Heart left ventricle (tissue), 16 donors: ENCODE data around the gene ANKRD16. TPM values are rescaled to one million over a fixed set of nuclear protein-coding genes. Genes with fewer than 3 reads are reported as not detected.

Experiments used
- ATAC-seq, 4 donors: fragments of 200-7000 bp; cut with Tn5 transposase; one replicate each; pipeline ENCODE4 v1.9.1; 2020 to 2022; ENCODE audit warnings: moderate library complexity in 4 of 4, mild to moderate bottlenecking in 3 of 4, moderate number of reproducible peaks in 1 of 4
- DNase-seq, 5 donors: peaks; one replicate each; pipeline ENCODE4 v3.0.0-alpha.2; 2020
- H3K27ac ChIP-seq, 12 donors: fragments of 200-600 bp; sonication (generic) in 4 of 12; one replicate each; pipeline versions ENCODE4 v1.5.0 to v1.8.0; 2016 to 2022; ENCODE audit warnings: mild to moderate bottlenecking in 2 of 12
- H3K27me3 ChIP-seq, 9 donors: fragments of 200-600 bp; sonication (generic) in 2 of 9; one replicate each; pipeline versions ENCODE4 v1.5.1 to v1.8.0; 2016 to 2022; ENCODE audit warnings: mild to moderate bottlenecking in 3 of 9
- H3K36me3 ChIP-seq, 9 donors: fragments of 200-600 bp; sonication (generic) in 2 of 9; one replicate each; pipeline versions ENCODE4 v1.5.0 to v1.8.0; 2018 to 2022; ENCODE audit warnings: mild to moderate bottlenecking in 2 of 9
- H3K4me1 ChIP-seq, 12 donors: fragments of 200-600 bp; sonication (generic) in 4 of 12; one replicate each; pipeline versions ENCODE4 v1.5.0 to v1.8.0; 2016 to 2022; ENCODE audit warnings: mild to moderate bottlenecking in 3 of 12
- H3K4me3 ChIP-seq, 12 donors: fragments of 200-600 bp; sonication (generic) in 4 of 12; one replicate each; pipeline versions ENCODE4 v1.5.0 to v1.8.0; 2017 to 2022; ENCODE audit warnings: mild to moderate bottlenecking in 9 of 12, moderate library complexity in 4 of 12
- H3K9me3 ChIP-seq, 12 donors: fragments of 200-600 bp; sonication (generic) in 4 of 12; one replicate each; pipeline versions ENCODE4 v1.5.0 to v1.8.0; 2016 to 2022; ENCODE audit warnings: mild to moderate bottlenecking in 1 of 12
- POLR2A ChIP-seq, 2 donors: fragments of 450-650 bp; IDR thresholded peaks; one replicate each; pipeline ENCODE4 v1.6.1; 2017; ENCODE audit warnings: antibody characterized with exemption in 2 of 2, mild to moderate bottlenecking in 2 of 2, moderate library complexity in 2 of 2
- WGBS, 4 donors: extraction: QIAGEN DNeasy Blood & Tissue Kit in 2 of 4; methylation state at CpG; one replicate each; pipeline versions ENCODE4 v1.1.5 to v1.1.7; 2013 to 2018; 5-methylcytosine and 5-hydroxymethylcytosine counted together
- intact Hi-C, 10 donors: fragments of 100-400 bp; cut with DNase I; formaldehyde crosslinking; loops; one replicate each; pipeline versions ENCODE4 v1.11.1 to v1.14.2; 2022
- polyA plus RNA-seq, 2 donors: library from polyadenylated mRNA; stranded (reverse); fragments of 200-250 nt; gene quantifications; one replicate each; pipeline ENCODE4 v1.2.3, GENCODE V29; 2013
- total RNA-seq, 9 donors: library from RNA; depleted of rRNA in 2 of 9; stranded (reverse); fragments of >200 nt in 2 of 9; fragmentation: NEBNext Ultra II Directional in 3 of 9; extraction: Animal tissue kit (Norgen Biotek cat#: 25700) in 3 of 9; gene quantifications; one replicate each; pipeline versions ENCODE4 v1.1.0 to v1.2.4, GENCODE V29; 2016 to 2023
- TF ChIP-seq, protein P1 (sequence below), 12 donors: fragments of 200-600 bp; sonication (generic) in 4 of 12; IDR thresholded peaks; one replicate each; pipeline versions ENCODE4 v1.5.0 to v1.8.0; 2018 to 2022; ENCODE audit warnings: antibody characterized with exemption in 12 of 12, mild to moderate bottlenecking in 5 of 12
- donor health status: ischemic (EF 13 %, LVEDD 7.1; RV severe dilation, severe dysfunction).
- donor health status: healthy with polysubstance abuse.
- donor health status: DM: no; HTN: yes; CAD: no.
- donor health status: DM: no; HTN: no; CAD: no.
- donor health status: ischemic (EF 25% LVEDD 6.9; RV normal size, moderate dysfunction).
- donor health status: ischemic (EF 25% LVEDD 5.7; RV mildly dilated, moderate dysfunction).
- donor health status: healthy.
- donor health status: DM: yes; HTN: yes; CAD: no.
- donor health status: ischemic (EF 35%, LVEDD 5.7; RV mildly dilated, moderate dysfunction).
- donor health status: nonischemic (EF 11% LVEDD 7.7; RV severe dilation, severe dysfunction).
- donor health status: DM: yes; HTN: yes; CAD: no.
- donor health status: PGD.
- donor health status: ischemic (EF 29% LVEDD 5.4; RV normal size, mild dysfunction).
- donor health status: nonischemic (EF 23%, LVEDD 6.1; RV moderate dilation, normal function).

ANKRD16 gene
- total and polyA plus RNA-seq, 11 donors: 1.7 to 5.0 (median 2.7) TPM

DNA sequence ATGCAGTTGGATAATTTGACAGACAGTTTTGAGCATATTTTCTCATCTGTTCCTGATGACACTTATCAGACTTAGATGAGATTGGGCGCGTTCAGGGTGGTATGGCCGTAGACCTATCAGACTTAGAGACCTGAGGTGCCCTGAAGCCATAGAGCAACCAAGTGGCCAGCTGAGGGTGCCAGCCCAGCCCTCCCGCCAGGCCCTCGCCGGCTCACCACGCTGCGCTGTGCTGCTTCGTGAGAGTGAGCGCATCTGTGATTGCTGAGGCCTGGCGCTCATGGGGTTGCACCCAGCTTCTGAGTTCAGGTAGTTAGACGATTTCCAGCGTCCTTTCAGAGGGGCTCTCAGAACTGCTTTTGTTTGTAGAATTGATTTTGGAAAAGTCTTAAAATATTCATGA lies 10.6 kb upstream of the ANKRD16 start:
- no peak for DNase-seq
- Histone ChIP-seq H3K27me3 (no peaks in the 10 kb centered on the region), H3K36me3 (peaks cover 0 to 42% (median 10%) of the 10 kb centered on the region in 9 donors), H3K4me1 (peaks cover under 1 to 44% (median 16%) of the 10 kb centered on the region in 12 donors), H3K4me3 (no peak overlapping the region), H3K9me3 (peaks cover 0 to 9% (median 3%) of the 10 kb centered on the region in 12 donors), H3K27ac (no peak overlapping the region)
- TF ChIP-seq, protein P1, sequence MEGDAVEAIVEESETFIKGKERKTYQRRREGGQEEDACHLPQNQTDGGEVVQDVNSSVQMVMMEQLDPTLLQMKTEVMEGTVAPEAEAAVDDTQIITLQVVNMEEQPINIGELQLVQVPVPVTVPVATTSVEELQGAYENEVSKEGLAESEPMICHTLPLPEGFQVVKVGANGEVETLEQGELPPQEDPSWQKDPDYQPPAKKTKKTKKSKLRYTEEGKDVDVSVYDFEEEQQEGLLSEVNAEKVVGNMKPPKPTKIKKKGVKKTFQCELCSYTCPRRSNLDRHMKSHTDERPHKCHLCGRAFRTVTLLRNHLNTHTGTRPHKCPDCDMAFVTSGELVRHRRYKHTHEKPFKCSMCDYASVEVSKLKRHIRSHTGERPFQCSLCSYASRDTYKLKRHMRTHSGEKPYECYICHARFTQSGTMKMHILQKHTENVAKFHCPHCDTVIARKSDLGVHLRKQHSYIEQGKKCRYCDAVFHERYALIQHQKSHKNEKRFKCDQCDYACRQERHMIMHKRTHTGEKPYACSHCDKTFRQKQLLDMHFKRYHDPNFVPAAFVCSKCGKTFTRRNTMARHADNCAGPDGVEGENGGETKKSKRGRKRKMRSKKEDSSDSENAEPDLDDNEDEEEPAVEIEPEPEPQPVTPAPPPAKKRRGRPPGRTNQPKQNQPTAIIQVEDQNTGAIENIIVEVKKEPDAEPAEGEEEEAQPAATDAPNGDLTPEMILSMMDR (IDR thresholded peaks at IDR 0.05): no peak
- no peak for TF ChIP-seq POLR2A (IDR thresholded peaks at IDR 0.05)
- intact Hi-C loops: no loop called here
- 90 to 94% (median 94%) methylated on average over 13 of the region's 13 CpGs for WGBS, 4 donors
- ATAC-seq: no peak

DNA sequence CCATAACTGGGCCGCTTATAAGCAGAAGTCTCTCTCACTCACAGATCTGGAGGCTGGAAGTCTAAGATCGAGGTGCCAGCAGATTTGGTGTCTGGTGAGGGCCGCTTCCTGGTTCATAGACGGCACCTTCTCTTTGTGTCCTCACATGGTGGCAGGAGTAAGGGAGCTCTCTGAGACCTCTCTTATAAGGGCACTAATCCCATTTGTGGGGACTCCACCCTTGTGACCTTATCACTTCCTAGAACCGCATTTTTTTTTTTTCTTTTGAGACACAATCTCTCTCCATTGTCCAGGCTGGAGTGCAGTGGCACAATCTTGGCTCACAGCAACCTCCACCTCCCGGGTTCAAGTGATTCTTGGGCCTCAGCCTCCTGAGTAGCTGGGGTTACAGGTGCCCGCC lies 8.5 kb upstream of the ANKRD16 start:
- 92 to 98% (median 96%) methylated on average over 7 of the region's 7 CpGs for WGBS, 4 donors
- Histone ChIP-seq H3K9me3 (peaks cover 0 to 9% (median 3%) of the 10 kb centered on the region in 12 donors), H3K27ac (peak overlapping the region in 1 of 12 donors; percentile 44), H3K4me3 (no peak overlapping the region), H3K36me3 (peaks cover 0 to 50% (median 25%) of the 10 kb centered on the region in 9 donors), H3K27me3 (no peaks in the 10 kb centered on the region), H3K4me1 (peaks cover under 1 to 54% (median 32%) of the 10 kb centered on the region in 12 donors)
- intact Hi-C loops: loop anchor here in 1 of 10 donors (10.0 kb wide), 1 partner anchor 187 kb away; the partner anchor contains the start of gene RBM17
- DNase-seq (no peak), ATAC-seq (no peak)
- TF ChIP-seq, protein P1 (IDR thresholded peaks at IDR 0.05): no peak
- no peak for TF ChIP-seq POLR2A (IDR thresholded peaks at IDR 0.05)

DNA sequence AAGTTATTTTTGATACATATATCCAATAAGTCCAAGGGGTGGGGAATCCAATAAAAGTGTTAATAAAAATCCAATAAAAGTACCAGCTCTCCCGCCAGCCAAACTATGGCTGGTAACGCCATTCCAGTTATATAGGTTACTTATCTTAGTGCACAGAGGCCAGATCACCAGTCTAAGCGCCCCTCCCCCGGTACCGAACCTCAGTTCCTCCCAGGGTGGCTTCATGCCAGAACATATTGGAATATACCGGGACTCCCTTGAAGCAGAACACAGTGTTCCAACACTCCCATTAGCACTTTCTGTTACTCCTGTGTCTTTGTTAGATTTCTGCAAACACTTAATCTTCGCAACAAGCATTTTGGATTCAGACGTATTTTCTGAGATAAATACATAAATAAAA lies 7.8 kb upstream of the ANKRD16 start:
- peak overlapping the region in 2 of 12 donors; percentile 44 to 55 for H3K27ac ChIP-seq
- H3K4me1 ChIP-seq: peaks cover 2 to 56% (median 37%) of the 10 kb centered on the region in 12 donors
- no peak for TF ChIP-seq POLR2A (IDR thresholded peaks at IDR 0.05)
- TF ChIP-seq, protein P1 (IDR thresholded peaks at IDR 0.05): no peak
- H3K4me3 ChIP-seq: no peak overlapping the region
- 67 to 82% (median 79%) methylated on average over 8 of the region's 8 CpGs for WGBS, 4 donors
- DNase-seq (no peak), ATAC-seq (peak in 1 of 4 donors; percentile 29)
- H3K27me3 ChIP-seq: no peaks in the 10 kb centered on the region
- H3K9me3 ChIP-seq: peaks cover 0 to 9% (median 3%) of the 10 kb centered on the region in 12 donors
- intact Hi-C loops: loop anchor here in 1 of 10 donors (10.0 kb wide), 1 partner anchor 187 kb away; the partner anchor contains the start of gene RBM17
- H3K36me3 ChIP-seq: peaks cover 0 to 50% (median 25%) of the 10 kb centered on the region in 9 donors

DNA sequence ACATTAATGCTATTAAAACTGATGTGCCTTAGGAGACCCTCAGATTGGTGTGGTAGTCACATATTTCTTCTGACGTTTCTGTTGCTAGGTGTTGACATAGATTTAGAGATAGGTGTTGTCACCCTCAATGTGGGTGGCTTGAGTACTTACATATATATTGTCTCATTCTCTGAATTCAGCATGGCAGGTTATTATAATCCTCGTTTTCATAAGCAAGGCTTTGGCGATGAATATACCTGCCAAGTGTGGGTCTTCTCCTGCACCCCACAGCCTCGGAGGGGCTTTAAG lies 7.3 kb upstream of the ANKRD16 start:
- DNase-seq (no peak), ATAC-seq (no peak)
- TF ChIP-seq POLR2A (IDR thresholded peaks at IDR 0.05): no peak
- TF ChIP-seq, protein P1 (IDR thresholded peaks at IDR 0.05): no peak
- no peaks in the 10 kb centered on the region for H3K27me3 ChIP-seq
- intact Hi-C loops: loop anchor here in 1 of 10 donors (10.0 kb wide), 1 partner anchor 188 kb away; the partner anchor contains the start of gene RBM17
- H3K36me3 ChIP-seq: peaks cover 0 to 50% (median 25%) of the 10 kb centered on the region in 9 donors
- no peak overlapping the region for H3K4me3 ChIP-seq
- peaks cover 0 to 9% (median 3%) of the 10 kb centered on the region in 12 donors for H3K9me3 ChIP-seq
- peak overlapping the region in 3 of 12 donors; percentile 9 to 55 (median 21) for H3K27ac ChIP-seq
- WGBS, 4 donors: 61 to 77% (median 69%) methylated on average over 4 of the region's 4 CpGs
- H3K4me1 ChIP-seq: peaks cover 2 to 61% (median 42%) of the 10 kb centered on the region in 12 donors
